AG09309 (cell line): ENCODE measurements around the gene UMAD1.

Source experiments
- DNase-seq: peaks from one replicate; pipeline ENCODE4 v3.0.0-alpha.2; 2010; ENCODE audit warnings: low read depth
- H3K4me3 ChIP-seq: 2 replicates; pipeline ENCODE4 v1.5.1; 2011; ENCODE audit warnings: mild to moderate bottlenecking, low read depth, low read length, moderate library complexity; ENCODE audit not compliant: control insufficient read depth
- CTCF ChIP-seq: IDR thresholded peaks from 2 replicates; pipeline ENCODE4 v1.5.1; 2011; ENCODE audit warnings: mild to moderate bottlenecking, low read depth, low read length, inconsistent platforms; ENCODE audit not compliant: insufficient read depth, control insufficient read depth; ENCODE audit errors: missing control alignments

The UMAD1 gene

GRCh38 chr7:7739204-7740036, 98.9 kb downstream of the UMAD1 start:
- no peak for DNase-seq
- no peak overlapping the region for H3K4me3 ChIP-seq

GRCh38 chr7:7740037-7740355, 99.4 kb downstream of the UMAD1 start:
- H3K4me3 ChIP-seq = no peak overlapping the region
- DNase-seq = no peak

More at GRCh38 chr7:7739204-7740036, 98.9 kb downstream of the UMAD1 start:
- TF ChIP-seq CTCF = no peak

GRCh38 chr7:7742223-7742622, 101.7 kb downstream of the UMAD1 start:
- no peak for TF ChIP-seq CTCF
- no peak for DNase-seq
- no peak overlapping the region for H3K4me3 ChIP-seq

More at GRCh38 chr7:7740037-7740355, 99.4 kb downstream of the UMAD1 start:
- TF ChIP-seq CTCF = no peak

GRCh38 chr7:7745258-7745657, 104.7 kb downstream of the UMAD1 start:
- no peak overlapping the region for H3K4me3 ChIP-seq
- no peak for TF ChIP-seq CTCF
- DNase-seq = no peak

- H3K4me3 ChIP-seq = no peak overlapping the region
- no peak for DNase-seq
- no peak for TF ChIP-seq CTCF
Observed at GRCh38 chr7:7745966-7746365, 105.4 kb downstream of the UMAD1 start.

GRCh38 chr7:7746458-7746857, 105.9 kb downstream of the UMAD1 start:
- H3K4me3 ChIP-seq = no peak overlapping the region
- DNase-seq = no peak
- no peak for TF ChIP-seq CTCF
